NOMO-1 treated with dmso at 0.1 percent for 144 hours (cell line): ENCODE measurements around the gene SEPTIN6.

Experiments used
- DNase-seq: peaks from one replicate; lab custom pipeline; 2025; ENCODE audit not compliant: unreplicated experiment; lab: John Stamatoyannopoulos, UW

Gene SEPTIN6

DNA sequence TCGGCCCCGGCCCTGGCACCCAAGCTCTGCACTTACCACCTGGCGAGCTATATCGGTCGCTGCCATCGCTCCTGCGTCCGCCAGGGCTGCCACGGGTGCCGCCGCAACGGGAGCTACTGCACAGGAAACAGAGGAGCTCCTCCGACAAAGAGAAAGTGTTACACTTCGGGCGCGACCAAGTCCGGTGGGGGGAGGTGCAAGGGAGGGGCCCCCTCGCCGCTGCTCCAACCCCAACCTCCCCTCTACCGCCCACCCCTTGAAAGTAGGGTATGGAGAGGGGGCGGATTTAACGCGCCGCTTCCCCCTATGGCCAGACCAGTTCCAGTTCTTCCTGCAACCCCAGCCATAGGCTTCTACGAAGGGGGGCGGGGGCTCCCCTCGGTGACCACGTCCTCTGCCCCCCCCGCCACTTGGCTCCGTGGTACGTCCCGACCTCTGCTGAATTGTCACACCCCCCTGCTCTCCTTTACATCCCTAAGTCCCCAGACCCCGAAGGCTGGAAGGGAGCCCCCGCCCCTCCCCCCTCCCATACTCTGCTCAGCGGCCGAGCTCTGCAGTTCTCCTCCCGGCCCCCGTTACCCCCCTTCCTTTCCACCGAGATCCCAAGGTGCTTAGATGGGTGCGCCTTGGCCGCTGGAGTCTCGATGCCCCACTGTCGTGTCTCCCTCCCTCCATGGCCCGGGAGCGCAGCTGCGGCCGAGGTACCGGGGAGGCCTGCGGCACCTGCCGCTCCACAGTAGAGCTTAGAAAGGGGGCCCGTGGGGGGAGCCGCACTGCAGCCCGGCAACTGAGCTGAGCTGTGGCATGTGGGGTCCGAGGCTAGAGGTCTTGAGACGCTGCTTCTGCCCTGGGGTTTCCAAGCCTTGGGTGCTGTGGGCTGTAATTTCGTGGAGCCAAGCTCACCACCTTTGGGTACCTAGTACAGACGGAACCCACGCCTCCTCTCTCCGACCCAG is at the start of gene SEPTIN6:
Gene SEPTIN6 (minus strand): TSS at position 129 of the 956 bp plus-strand sequence. CDS start 63 bp downstream, at position 66.
- DNase-seq, result peak; percentile 61

DNA sequence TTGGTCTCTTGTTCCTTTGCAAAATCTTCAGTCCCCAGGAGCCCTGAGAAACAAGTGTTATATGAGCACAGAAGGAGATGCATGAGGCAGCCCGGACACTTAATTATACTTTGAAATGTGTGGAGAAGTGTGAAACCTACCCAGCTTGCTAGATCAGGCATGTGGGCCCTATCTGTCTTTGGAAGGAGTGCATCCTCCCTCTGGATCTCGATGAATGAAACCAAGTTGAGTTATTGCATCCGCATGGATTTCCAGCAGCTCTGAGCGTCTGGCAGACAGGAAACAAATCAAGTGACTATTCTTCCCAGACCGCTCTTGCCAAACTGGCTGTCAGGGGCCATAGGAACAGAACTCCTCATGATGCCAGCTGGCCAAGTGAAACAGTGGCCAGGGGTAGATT is 45.8 kb upstream of the SEPTIN6 start:
- no peak for DNase-seq

DNA sequence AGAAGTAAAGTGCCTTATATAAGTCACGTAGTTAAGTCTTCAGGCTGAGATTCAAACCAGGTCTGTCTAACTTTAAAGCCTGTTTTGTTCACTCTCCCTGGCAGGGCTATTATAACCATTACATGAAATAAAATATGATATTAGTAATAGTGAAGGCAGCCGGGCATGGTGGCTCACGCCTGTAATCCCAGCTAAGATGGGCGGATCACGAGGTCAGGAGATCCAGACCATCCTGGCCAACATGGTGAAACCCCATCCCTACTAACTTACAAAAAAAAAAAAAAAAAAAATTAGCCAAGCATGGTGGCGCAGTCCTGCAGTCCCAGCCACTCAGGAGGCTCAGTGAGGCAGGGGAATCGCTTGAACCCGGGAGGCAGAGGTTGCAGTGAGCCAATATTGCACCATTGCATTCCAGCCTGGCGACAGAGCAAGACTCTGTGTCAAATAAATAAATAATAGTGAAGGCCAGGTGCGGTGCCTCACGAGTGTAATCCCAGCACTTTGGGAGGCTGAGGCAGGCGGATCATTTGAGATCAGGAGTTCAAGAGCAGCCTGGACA is 43.3 kb upstream of the SEPTIN6 start:
- no peak for DNase-seq

DNA sequence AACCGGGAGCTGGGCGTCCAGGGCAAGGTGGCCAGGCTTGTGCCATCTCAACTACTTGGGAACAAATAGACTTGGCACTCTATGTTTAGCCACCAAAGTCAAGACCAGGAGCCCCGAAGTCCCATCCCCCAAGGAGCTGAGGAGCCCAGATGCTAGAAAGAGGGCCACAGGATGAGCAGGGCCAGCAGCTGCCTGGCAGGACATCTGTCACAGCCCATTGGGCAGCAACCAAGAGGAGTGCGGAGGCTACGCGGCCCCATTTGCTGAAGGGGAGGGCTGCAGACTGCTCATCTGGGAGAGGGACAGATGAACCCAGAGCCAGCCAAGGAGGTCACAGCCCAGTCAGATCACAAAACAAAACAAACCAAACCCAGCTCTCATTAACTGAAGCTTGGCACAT is 42.5 kb upstream of the SEPTIN6 start:
- DNase-seq, result no peak

DNA sequence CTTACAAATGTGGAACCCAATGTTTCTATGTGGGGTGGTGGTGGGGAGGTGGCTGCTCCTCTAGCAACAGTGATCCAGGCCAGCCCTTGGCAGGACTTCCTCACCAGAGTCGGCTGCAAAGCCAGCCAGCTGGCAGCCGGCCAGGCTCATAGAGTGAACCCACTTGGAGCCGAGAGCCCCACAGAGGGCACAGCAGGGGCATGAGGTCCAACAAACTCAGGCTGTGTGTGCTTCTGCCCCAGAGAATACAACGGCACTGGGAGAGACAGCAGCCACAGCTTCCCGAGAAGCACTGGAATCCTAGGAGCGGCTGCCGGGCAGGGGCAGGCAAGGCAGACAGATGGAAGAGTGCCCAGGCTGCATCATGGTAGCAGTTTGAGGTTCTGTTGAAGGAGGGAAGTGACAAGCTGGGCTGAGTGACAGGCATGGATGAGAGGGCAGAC is 42.0 kb upstream of the SEPTIN6 start:
- no peak for DNase-seq

DNA sequence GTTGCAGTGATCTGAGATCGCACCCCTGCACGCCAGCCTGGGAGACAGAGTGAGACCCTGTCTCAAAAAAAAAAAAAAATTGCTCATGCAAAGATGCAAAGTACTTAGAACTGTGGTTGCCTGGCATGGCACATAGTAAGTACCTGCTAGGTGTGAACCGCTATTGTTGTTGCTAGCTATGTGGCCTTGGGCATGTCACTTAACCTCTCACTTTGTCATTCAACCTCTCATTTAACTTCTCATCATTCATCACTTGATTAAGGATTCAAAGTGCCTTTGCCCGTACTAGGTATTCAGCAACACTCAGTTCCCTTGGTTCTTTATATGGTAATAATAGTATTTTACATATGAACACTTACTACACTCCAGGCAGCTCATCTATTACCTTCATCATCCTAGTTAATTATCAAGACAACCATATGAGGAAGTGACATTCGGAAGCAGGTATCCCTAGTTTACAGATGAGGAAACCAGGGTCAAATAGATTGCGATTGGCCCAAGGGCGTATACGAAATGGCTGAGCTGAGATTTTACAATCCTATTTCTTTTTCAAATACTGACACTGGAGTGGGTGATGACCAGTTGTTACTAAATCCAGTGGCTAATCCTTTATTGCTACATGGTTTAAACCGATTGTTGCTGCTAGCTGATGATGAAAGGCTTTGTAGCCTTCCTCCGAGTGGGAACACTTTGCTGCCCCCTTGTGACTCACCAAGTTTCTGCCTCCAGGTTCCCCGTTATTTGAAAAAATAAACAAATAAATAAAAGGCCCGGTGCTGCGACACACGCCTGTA is 36.6 kb upstream of the SEPTIN6 start:
- DNase-seq, result peak; percentile 70

DNA sequence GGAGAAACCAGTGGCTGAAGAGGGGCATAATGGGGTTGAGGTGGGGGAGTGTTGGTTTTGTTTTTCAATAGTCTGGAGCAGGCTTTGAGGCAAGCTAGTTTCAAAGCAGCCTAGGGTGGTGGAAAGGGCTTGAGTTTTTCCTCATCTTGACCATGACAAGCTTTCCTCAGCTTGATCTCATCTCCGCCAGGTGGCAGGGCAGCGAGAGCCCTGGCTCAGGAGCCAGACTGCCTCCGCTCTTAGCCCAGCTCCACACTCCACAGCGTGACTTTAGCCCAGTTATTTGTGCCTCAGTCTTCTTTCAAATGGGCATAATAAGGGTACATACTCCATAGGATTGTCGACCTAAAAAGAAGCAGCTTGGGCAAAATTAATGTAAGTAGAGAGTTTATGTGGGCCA is 35.5 kb upstream of the SEPTIN6 start:
- no peak for DNase-seq

DNA sequence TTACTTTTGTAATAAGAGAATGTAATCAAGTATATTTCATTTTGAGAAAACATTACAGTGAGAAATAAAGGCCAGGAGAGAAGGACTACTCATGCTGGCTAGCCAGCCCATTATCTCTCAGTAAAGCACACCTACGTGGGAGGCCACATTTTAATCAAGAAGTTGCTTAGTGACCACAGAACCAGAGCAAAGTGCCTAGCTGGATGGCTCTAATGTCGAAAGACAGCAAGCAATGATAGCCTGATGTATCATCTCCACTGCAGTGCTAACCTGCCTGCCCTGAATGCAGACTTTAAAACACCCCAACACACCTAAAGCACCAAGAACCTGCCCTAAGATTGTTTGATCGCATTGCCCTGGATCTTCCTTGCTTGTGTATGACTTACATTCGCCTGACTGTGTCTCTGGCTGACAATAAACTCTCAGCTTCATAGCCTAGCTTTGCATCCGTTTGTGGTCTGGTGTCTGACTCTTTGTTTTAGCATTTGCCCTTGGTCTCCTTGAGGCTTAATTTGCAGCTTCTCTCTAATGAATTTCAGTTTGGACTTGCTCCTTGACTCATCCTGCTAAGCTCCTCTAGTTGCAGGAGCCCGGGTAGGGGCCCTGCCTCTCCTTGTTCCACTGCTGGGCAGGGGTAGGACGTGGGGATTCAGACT is 34.1 kb upstream of the SEPTIN6 start:
- DNase-seq, result peak; percentile 40

DNA sequence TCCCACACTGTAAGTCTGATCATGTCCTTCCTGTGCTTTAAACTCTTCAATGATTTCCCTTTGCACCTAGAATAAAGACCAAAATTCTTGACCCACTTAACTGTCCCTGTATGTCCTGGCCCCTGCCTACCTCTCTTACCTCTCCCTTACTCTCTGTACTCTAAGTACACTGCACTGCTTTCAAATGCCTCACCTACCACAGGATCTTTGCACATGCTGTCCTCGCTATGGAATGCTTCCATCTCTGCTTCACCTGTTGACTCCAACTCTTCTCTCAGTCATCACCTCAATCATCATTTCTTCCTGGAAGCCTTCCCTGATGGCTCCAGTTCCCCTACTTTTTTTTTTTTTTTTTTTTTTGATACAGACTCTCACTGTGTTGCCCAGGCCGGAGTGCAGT is 29.0 kb upstream of the SEPTIN6 start:
- DNase-seq, result no peak

DNA sequence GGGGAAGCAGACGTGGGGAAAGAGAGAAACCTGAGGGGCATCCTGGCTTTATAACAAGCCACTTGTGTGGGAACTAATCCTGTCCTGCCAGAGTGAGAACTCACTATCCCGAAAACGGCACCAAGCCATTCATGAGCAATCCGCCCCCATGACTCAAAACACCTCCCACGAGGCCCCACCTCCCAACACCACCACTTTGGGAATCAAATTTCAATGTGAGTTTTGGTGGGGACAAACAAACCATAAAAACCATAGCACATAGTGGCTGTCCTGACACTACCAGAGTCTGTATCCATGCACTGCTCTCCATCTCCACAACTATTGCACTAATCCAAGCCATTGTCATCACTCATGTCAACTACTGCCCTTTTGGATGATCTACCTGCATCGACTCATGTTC is 28.5 kb upstream of the SEPTIN6 start:
- no peak for DNase-seq

DNA sequence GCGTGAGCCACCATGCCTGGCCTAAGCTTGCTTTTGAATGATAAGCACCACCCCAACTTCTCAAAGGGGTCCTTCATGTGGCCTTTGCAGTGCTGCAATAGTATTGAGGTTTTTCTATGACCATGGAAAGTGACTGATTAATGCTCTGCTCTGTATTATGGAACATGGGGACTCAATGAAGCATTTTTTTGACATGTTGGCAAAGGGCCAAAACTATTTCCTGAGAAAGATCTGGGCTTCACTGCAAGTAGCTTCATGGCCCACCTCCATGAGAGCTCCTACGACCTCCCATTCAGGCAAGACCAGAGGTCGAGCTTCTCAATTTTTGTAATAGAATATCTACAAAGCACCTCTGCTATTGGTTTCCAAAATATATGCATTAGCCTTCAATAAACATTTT is 16.7 kb upstream of the SEPTIN6 start:
- DNase-seq, result no peak

DNA sequence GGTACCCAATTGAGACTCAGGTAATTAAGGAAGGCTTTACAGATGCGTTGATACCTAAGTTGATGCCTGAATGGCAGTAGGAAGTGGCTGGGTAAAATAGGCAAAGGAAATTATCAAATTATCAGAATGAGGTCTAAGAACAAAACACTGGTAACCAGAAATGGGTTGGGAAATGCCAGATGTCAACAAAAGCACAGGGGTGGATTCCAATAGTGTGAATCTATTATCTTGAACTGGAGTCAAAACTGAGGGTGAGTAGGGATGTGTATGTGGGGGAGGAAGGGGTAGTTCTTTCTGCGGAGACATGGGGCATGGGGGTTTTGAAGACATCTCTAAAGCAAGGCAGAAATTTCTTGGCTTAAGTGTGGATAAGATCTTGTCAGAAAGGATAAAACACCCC is 16.0 kb upstream of the SEPTIN6 start:
- no peak for DNase-seq

DNA sequence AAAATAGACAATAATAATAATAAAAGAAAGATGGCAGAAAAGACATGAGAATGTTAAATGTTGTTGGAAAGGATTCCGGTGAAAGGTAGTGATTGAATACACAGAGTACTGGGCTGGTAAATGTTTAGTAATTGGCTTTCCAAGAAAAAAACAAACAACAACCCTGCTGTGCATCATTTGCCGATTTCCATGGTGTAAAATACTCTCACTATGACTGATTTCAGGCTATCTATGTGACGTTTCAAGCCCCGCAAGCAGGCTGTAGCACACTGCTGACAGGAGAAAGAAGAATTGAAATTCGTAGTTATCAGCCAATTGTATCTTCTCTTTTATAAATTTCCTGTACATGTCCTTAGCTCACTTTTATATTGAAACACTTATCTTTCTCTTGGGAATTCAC is 13.6 kb upstream of the SEPTIN6 start:
- no peak for DNase-seq

DNA sequence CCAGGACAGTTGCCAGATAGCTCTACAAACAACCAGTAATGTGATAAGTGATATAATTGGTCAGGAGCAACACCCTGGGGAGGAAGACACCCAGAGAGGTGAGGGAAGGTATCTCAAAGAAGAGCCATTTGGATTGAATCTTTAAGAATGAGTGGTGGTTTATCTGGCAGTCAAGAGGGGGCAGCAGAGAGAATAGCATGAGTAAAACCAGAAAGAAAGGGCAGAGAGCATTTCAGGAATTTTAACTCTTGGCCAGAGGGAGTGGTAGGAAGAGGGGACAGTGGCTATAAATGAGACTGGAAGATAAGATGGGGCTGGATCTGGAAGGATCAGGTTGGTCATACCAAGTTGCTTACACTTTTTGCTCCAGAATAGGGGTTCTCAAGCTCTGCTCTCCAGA is 5.9 kb upstream of the SEPTIN6 start:
- peak; percentile 27 for DNase-seq

DNA sequence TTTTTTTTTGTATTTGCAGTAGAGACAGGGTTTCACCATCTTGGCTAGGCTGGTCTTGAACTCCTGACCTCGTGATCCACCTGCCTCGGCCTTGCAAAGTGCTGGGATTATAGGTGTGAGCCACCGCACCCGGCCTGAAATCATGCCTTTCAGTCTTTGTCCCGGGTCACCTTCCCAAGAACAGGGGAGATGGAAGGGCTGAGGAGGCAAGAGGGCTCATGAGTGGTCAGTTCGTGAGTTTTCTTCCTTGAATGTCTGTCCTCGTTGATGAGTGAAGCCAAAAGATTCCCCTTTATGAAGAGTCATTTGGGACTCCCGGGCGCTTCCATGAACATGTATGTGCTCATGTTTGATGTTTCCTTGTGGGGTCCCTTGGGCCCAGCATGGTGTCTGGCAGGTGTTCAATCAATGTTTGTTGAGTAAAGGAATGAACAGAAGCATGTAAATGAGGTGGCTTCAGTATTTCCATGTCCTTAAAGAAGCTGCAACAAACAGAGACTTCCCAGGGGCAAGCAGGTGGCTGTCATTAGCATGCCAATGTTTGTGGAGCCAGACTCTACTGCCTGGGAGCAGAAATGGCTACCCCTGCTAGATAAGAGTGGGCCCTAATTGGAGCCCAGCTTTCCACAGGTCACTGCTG is 3.4 kb upstream of the SEPTIN6 start:
- DNase-seq, result no peak

DNA sequence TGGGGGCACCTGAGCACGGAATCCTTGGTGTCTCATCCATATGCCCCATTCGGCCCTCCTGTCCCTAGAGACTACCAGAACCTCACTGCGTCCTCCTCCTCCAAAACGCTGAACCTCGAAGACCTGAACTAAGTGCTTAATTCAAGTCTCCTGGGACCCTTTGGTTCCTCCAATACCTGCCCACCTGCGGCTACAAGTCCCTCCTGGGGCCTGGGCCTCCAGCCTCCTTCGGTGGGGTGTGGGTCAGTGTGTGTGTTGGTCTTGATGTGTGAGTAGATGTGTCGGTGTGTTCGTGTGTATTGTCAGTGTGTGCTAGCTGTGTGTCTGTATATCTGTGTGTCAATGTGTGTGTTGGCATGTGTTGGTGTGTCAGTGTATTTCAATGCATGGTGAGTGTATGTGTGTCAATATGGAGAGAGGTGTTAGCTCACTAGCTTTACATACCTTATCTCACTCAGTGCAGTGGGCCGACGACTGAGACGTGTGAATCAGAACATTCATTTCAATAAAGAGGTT is 2.6 kb upstream of the SEPTIN6 start:
- no peak for DNase-seq

DNA sequence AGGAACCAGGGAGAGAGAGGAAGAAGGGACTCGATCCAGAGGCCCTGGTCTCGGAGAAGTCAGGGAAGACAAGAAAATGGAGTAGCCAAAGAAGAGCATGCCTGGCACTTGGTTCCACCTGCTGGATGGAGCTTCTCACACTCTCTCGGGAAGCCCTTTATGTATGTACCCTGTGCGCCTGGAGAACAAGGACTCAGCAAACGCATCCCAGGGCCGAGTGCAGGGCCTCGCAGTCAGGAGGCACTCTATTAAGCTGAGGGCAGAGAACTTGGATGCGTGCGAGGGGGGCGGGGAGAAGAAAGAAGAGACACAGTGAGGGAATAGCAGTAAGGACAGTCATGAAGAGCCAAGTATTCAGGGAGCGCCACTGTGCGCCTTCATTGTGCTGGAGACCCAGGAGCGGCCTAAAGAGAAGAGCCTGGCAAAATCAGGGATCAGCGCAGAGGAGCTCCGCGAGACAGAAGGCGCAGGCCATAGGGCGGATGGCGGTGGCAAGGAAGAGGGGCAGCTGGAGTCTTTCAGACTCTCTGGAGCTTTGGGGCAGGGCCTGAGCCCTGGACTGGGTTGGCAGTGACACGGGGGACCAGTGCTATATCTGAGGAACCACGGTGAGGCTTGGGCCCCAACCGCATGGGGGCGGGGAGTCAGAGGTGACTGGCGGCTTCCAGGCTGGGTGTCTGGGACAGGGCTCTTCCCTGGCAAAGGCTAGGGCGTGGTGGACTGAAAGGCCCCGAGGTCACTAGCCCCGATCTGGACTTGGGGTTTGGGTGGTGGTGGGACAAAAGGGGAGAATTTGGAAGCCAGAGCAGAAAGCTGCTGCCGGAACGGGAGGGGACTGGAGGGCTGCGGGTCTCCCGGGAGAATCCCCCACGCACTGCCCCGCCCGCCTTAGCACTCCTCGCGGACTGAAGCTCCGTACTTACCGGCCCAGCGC is 1.9 kb upstream of the SEPTIN6 start:
- DNase-seq, result no peak

DNA sequence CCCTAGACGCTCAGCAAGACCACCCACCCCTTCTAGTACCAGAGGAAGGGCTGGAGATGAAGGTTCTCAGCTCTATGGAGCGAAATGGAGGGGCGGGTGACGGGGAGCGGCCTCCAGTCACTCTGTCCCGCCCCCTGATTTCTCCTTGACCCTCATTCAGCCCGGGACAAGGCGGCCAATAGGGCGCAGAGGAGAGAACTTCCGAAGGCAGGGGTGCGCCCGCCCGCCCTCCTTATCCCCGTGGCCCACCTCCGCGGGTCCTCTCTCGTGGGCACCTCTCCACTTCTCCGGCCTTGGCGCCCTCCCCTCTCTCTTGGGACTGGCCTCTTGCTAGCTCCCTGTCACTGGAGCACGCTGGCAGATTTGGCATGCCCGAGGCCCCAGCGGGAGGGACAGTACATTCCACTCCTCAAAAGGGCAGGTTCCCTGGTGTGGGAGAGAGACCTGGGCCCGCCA is 1.1 kb upstream of the SEPTIN6 start:
- DNase-seq, result no peak
